Measurements from ENCODE around the gene PCDHGA7.

PCDHGA7 gene

GRCh38 chr5:141359790-141360426 lies 22.6 kb upstream of the PCDHGA7 start, which contains the start of gene PCDHGB2:
Gene PCDHGB2 (plus strand): TSS chr5:141359994. CDS start chr5:141360136, 142 bp downstream.
- Histone ChIP-seq H3K4me3 (ENCODE audit: low read depth, low read length) (no peak within 1 kb of the TSS), H3K27me3 (ENCODE audit: control insufficient read depth, insufficient read depth, low read length) (no peaks in the 10 kb centered on the region)

GRCh38 chr5:141360685-141361084 lies 21.9 kb upstream of the PCDHGA7 start:
- Histone ChIP-seq H2AFZ (no peak overlapping the region), H3K4me3 (ENCODE audit: low read depth, low read length) (no peak overlapping the region), H3K4me2 (ENCODE audit: low read length) (no peak overlapping the region), H3K27ac (no peak overlapping the region), H3K4me1 (no peaks in the 10 kb centered on the region), H3K79me2 (no peaks in the 10 kb centered on the region), H3K27me3 (ENCODE audit: control insufficient read depth, insufficient read depth, low read length) (no peaks in the 10 kb centered on the region), H3K36me3 (ENCODE audit: control insufficient read depth, insufficient read depth, low read length) (peaks cover 7% of the 10 kb centered on the region), H3K9ac (no peak overlapping the region), H3K9me3 (ENCODE audit: control insufficient read depth, low read length) (peaks cover 5% of the 10 kb centered on the region)
- TF ChIP-seq CTCF (IDR thresholded peaks at IDR 0.05): no peak

More at GRCh38 chr5:141359790-141360426, 22.6 kb upstream of the PCDHGA7 start, which contains the start of gene PCDHGB2:
- Histone ChIP-seq H3K9ac (no peak within 1 kb of the TSS), H3K27ac (peak within 1 kb of the TSS; percentile 43), H3K79me2 (no peaks in the 10 kb centered on the region), H3K36me3 (ENCODE audit: control insufficient read depth, insufficient read depth, low read length) (peaks cover 7% of the 10 kb centered on the region), H3K4me1 (no peaks in the 10 kb centered on the region), H3K9me3 (ENCODE audit: control insufficient read depth, low read length) (peaks cover 5% of the 10 kb centered on the region), H2AFZ (no peak within 1 kb of the TSS), H3K4me2 (ENCODE audit: low read length) (no peak within 1 kb of the TSS)
- no peak for TF ChIP-seq CTCF (IDR thresholded peaks at IDR 0.05)

- Histone ChIP-seq H3K79me2 (no peaks in the 10 kb centered on the region), H3K27me3 (ENCODE audit: control insufficient read depth, insufficient read depth, low read length) (no peaks in the 10 kb centered on the region), H3K9me3 (ENCODE audit: control insufficient read depth, low read length) (no peaks in the 10 kb centered on the region), H2AFZ (no peak overlapping the region), H3K4me1 (no peaks in the 10 kb centered on the region), H3K9ac (no peak overlapping the region), H3K4me3 (ENCODE audit: low read depth, low read length) (no peak overlapping the region), H3K36me3 (ENCODE audit: control insufficient read depth, insufficient read depth, low read length) (peaks cover 2% of the 10 kb centered on the region), H3K4me2 (ENCODE audit: low read length) (no peak overlapping the region), H3K27ac (no peak overlapping the region)
- TF ChIP-seq CTCF (IDR thresholded peaks at IDR 0.05): no peak
Observed at GRCh38 chr5:141362719-141363118, 19.8 kb upstream of the PCDHGA7 start.

- H3K9me3 ChIP-seq (ENCODE audit: control insufficient read depth, low read length): no peaks in the 10 kb centered on the region
- H3K27ac ChIP-seq: no peak within 1 kb of the TSS
- H3K4me1 ChIP-seq: no peaks in the 10 kb centered on the region
- peaks cover 2% of the 10 kb centered on the region for H3K36me3 ChIP-seq (ENCODE audit: control insufficient read depth, insufficient read depth, low read length)
- no peak within 1 kb of the TSS for H3K4me2 ChIP-seq (ENCODE audit: low read length)
- H3K9ac ChIP-seq: no peak within 1 kb of the TSS
- peak within 1 kb of the TSS; percentile 7 for H2AFZ ChIP-seq
- H3K4me3 ChIP-seq (ENCODE audit: low read depth, low read length): no peak within 1 kb of the TSS
- no peaks in the 10 kb centered on the region for H3K27me3 ChIP-seq (ENCODE audit: control insufficient read depth, insufficient read depth, low read length)
- no peaks in the 10 kb centered on the region for H3K79me2 ChIP-seq
- peak; percentile 15 for TF ChIP-seq CTCF (IDR thresholded peaks at IDR 0.05)
Observed at GRCh38 chr5:141363952-141364660, 18.4 kb upstream of the PCDHGA7 start, which contains the start of gene PCDHGA5. Gene PCDHGA5 (plus strand): TSS chr5:141364162. CDS start chr5:141364331, 169 bp downstream.

Measured in parathyroid adenoma (tissue), 2 donors.